GM19043 (cell line): ENCODE data around the gene CHRM5.

Experiments used
- ATAC-seq: cut with Tn5 transposase; IDR thresholded peaks from one replicate; pipeline ENCODE4 v1.9.1; 2021; ENCODE audit warnings: low read depth; ENCODE audit not compliant: unreplicated experiment

The CHRM5 gene

GRCh38 chr15:33968224-33968623 is at the start of gene CHRM5:
TSS of gene CHRM5 (plus strand) at chr15:33968497. CDS start at chr15:34062718, 94,221 bp downstream.
- no peak for ATAC-seq

DNA sequence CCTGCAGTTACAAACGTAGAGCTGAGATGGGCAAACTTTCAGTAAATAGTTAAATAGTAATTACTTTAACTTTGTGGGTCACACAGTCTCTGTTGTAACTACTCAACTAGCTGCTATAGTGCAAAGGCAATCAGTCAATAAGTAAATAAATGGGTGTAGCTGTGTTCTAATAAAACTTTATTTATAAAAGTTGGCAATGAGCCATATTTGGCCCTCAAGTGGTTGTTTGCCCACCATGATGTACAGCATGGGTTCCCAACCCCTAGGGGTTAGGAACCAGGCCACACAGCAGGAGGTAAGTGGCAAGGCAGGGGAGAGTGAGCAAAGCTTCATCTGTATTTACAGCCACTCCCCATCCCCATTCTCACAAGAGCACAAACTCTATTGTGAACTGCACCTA is 44.9 kb upstream of the CHRM5 start:
- no peak for ATAC-seq

GRCh38 chr15:33926260-33926659 is 42.0 kb upstream of the CHRM5 start:
- no peak for ATAC-seq

DNA sequence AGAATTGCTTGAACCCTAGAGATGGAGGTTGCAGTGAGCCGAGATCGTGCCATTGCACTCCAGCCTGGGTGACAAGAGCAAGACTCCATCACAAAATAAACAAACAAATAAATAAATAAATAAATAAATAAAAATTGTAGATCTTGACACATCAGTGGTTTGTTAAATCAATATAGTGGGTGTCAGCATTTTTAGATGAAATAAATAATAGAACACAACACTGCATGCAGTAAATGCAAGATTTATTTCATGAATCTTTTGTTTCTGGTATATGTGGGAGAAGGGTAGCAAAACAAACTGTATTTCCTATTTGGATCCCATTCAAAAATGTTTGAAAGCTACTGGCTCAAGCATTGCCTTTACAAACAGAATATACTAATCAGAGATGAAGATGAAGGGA is 35.6 kb upstream of the CHRM5 start:
- ATAC-seq = no peak

DNA sequence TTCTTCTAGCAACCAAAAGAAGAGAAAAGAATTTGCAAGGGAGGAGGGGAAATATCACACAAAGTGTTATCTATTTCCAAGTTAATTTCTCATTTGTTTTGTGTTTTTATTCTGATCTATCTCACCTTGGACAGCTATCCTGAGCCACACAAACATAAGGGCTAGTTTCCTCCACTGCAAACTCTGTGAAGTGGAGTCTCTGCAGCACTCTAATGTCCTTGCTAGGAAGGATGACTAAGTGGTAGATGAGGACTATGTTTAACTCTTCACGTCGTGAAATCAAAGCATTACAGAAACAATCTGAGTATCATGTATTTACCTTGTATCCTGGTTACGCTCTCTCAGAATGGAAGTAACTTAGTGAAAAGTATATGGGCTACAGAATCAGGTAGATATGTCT is 33.9 kb upstream of the CHRM5 start:
- ATAC-seq = no peak

DNA sequence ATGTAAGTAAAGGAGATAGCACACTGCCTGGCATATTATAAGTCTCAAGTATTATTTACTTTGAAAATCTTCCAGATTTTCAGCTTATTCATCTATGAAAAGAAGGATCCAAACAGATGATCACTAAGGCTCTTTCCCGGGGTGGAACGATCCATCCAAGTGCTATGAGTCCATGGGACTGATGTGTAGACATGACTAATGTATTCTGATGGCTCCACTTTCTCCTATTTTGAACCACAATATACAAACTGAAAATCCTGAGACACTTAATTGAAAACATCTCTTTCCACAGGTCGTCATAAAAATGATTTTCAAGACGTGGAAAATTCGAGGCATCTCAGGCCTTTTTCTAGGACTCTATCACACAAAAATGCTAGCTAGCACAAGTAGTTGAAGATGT is 33.4 kb upstream of the CHRM5 start:
- ATAC-seq = no peak

DNA sequence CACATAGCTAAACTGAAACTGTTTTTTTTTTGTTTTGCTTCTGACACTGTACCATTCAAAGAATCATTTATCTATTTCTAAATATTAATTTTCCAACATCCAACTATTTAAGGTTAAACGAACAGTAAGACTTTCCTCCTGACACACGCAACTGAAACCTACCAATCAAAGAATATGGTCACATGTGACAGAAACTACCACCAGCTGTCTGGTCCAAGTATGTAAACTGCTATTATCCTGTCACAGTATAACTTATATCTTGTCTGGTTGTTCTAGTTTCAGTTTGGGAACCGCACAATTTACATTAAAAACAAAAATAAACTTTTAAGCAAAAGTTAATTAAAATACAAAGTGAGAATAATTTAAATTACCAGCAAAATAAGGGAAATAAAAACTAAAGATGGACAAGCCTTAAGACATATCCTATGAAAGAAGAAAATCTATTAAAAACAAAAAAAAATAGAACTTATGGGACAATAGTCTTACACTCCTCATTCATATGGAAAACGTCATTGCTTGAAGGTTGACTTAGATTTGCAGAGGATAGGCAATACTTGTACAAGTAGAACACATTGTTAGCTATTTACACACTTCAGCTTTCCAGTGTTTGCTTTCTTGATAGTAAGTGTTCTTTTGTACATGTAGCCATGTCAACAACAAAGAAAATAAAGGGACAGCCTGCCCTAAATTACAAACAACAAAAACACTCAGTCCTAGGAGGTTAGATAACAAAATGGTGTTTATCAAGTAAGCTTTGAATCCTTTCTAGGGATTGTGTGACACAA is 26.8 kb upstream of the CHRM5 start:
- ATAC-seq = no peak

DNA sequence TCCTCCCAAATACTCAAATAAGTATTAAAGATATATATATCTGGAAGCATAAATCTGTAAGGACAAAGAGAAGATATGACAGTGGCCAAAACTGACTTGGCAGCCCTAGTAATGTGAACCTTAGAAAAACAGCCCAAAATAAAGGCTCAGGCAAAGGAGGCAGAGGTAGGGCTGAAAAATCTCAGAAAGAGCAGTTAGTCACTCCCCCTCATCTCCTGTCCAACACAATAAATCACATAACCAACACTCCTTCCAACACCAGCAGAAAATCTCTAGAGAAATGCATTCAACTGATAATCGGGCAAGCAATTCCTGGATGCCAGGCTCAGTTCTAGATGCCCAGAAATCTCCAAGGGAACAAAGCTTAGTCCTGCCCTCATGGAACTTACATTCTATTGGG is 22.1 kb upstream of the CHRM5 start:
- ATAC-seq = no peak

DNA sequence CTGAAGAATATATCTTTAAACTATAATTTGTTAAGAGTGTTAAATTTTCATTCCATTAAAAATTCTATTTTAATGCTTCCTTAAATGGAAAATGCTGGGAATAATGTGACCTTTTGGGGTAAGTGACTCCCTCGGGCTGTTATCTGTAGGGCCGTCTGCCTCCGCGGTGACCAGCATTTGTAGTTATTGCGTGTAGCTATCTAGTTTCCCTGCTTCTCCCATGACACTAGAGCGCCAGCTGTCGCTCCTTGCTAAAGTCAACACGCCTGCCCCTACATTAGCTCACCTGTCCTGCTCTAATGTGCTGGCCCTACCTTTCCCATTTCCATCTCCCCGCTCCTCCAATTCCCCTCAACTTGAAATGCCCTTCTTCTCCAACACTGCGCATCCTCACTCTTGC is 12.4 kb upstream of the CHRM5 start:
- no peak for ATAC-seq

DNA sequence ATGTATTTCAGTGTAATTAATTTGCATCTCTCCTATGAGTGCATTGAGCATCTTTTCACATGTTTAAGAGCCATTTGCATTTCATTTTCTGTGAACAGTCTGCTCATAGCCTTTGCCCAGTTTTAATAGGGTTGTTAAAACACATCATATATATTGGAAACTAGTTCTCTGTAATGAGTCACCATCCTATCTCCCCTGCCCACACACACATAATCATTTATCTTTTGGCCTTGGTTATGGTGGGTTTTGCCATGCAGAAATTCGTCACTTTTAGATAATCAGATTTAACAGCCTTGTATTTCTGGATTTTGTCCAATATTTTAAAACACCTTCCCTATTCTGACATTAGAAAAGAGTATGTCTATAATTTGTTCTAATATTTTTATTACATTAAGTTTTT is 11.9 kb upstream of the CHRM5 start:
- ATAC-seq = no peak

GRCh38 chr15:33959844-33960548 is 8.3 kb upstream of the CHRM5 start:
- ATAC-seq = no peak

DNA sequence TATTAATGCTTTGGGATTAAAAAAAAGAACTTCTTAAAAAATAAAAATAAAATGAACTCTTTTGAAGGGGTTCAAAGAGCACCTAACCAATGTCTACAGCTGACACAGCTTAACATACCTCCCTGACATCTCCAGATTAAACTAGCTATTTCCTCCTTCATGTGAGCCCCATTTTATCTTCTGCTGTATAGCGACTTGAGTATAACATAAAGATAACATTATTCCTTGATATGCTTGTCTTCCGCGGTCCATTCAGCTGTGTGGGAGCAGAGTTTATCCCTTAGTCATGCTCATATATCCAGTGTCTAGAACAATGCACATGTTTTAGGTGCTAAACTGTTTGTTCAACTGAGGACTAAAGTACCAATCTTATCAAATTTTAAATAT is 7.8 kb upstream of the CHRM5 start:
- ATAC-seq = no peak

DNA sequence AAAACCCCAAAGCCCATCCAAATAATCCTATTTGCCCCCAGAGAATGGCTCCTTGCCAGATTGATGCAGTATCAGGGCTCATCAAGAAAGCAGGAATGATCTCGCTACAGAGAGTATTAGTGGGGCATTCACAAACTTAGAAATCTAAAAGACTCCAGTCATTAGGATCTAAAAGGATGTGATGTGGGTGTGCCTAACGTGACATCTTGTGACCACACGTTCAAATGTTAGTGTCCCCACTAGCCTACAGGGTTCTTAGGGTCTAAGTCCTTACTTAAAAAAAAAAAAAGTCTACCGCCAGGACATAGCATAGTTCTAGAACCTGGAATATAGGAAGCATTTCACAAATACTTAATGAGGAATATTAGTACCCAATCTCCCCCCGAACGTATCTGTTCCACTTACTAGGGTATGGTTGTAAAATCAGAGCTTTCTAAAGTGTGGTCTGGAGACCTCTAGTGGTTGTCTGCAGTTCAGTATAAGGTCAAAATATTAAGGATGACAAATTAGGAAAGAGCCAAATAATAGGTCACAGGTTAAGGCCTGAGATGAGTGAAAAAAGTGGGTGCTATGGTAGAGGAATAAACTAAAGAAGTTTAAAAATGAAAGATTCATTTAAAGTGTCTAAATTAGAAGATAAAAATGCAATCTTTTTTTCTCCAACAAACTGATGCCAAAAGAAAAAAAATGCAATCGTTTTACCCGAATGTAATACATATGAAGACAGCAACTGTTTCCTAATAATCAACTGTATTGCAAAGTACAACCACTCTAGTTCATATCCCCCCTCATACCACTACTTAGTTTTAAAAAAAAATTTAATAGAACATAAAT is 4.2 kb upstream of the CHRM5 start:
- ATAC-seq = no peak

DNA sequence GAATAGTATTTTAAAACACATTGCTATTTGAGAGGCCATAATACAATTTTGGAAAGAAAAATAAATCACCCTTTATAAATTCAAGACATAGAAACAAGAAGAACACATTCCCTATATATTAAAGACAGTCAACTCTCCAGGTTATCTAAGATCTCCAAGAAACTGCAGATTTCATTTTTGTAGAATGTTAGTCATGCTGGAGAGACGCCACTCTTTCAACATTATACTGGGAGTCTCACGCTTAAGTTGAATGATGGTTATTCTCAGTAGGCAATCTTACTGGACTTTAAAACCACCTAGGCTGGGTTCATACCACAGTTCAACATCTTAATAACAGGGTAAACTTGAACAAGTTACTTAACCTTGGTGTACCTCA is 3.6 kb upstream of the CHRM5 start:
- ATAC-seq = no peak

- no peak for ATAC-seq
These were observed 524 bp downstream of the CHRM5 start for GRCh38 chr15:33968821-33969220.

DNA sequence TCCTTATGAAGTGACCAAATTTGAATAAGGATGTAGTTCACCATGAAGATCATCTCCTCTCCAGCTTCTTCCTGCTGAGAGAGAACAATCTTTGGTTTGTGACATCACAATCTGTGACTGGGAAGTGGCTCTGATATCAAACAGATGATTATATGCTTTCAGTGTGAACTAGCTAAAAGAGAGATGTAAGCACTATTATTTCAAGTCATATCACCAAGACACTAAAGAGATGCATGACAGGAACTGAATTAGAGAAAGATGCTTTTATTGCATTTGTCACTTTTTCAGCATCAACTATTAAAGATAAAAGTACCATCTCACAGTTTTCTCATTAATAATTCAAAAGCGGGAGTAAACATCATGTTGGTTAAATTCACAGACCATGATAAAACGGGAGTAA is 3.5 kb downstream of the CHRM5 start:
- ATAC-seq = no peak

DNA sequence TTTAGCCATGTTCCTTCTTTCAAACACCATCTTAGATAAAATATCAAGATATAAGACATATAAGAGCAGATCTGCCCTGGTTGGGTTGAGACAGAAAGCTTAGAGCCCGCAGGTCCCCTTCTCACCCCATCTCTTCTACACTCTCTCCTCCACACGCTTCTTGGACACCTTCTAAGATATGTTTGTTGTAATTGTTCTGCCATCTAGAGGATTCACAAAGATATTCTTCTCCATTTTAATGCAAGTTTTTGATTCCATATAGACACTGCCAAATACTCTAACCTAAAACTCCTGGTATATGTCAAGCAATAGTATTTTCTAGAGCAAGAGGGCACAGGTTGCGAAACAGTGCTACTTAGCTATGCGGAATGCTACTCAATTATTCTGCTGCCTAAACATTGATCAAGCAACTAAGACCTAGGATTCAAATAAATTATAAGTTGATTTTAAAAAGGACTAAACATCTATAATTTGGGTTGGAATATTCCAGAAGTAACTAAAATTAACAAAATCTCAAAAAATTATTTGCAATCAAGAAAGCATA is 6.8 kb downstream of the CHRM5 start:
- ATAC-seq = no peak

- no peak for ATAC-seq
These were observed 11.9 kb downstream of the CHRM5 start for GRCh38 chr15:33980159-33980558.

DNA sequence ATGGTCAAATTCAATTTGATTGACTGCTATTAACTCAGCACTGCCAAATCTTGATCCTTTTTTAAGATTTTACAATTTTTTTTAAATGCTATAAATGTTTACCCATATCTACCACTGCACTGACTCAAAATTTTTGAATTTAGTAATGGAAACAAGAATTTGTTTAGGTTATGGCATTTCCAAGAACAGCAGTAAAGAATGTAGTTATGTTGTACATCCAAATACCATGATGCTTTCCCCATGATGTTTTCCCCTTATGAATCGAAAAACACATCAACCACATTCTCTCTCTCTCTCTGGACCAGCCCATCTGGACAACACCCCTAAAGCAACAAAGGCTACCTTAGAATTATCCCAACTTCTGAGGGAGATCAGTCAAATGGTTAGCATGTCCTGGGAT is 14.2 kb downstream of the CHRM5 start:
- ATAC-seq = no peak

- no peak for ATAC-seq
These were observed 17.0 kb downstream of the CHRM5 start for GRCh38 chr15:33985287-33985686.

GRCh38 chr15:33985751-33986150 is 17.5 kb downstream of the CHRM5 start:
- ATAC-seq = no peak
